Mononuclear cell (primary cell): ENCODE measurements around the gene MAP1LC3B. TPM values are rescaled to one million over a fixed set of nuclear protein-coding genes. Genes with fewer than 3 reads are reported as not detected.
A peak's percentile ranks its signal among the peaks of the same experiment; 100 is the strongest.

Experiments used
- H3K27me3 ChIP-seq: 2 replicates; pipeline ENCODE4 v1.6.0; 2011; ENCODE audit warnings: low read length, control low read depth; ENCODE audit not compliant: insufficient read depth
- H3K4me1 ChIP-seq: 2 replicates; pipeline ENCODE4 v1.5.1; 2011; ENCODE audit warnings: mild to moderate bottlenecking, low read length, control low read depth; ENCODE audit not compliant: insufficient read depth
- H3K4me3 ChIP-seq: 2 replicates; pipeline ENCODE4 v1.5.1; 2011; ENCODE audit warnings: mild to moderate bottlenecking, low read length, moderate library complexity
- H3K9me3 ChIP-seq: 2 replicates; pipeline ENCODE4 v1.5.1; 2011; ENCODE audit warnings: low read depth, mild to moderate bottlenecking, control low read depth, low read length
- total RNA-seq: library from RNA; depleted of rRNA; stranded (reverse); fragments of >200 nt; gene quantifications from one replicate; pipeline ENCODE4 v1.2.3, GENCODE V29; 2012

Gene MAP1LC3B
- total RNA-seq = 63.1 TPM

- peak within 1 kb of the TSS; percentile 69 for H3K4me3 ChIP-seq
- H3K27me3 ChIP-seq = no peaks in the 10 kb centered on the region
- peaks cover 49% of the 10 kb centered on the region for H3K4me1 ChIP-seq
- no peaks in the 10 kb centered on the region for H3K9me3 ChIP-seq
These were observed at the start of gene MAP1LC3B for GRCh38 chr16:87391950-87392820. TSS of gene MAP1LC3B (plus strand) at chr16:87392336. CDS start at chr16:87392428, 92 bp downstream.

DNA sequence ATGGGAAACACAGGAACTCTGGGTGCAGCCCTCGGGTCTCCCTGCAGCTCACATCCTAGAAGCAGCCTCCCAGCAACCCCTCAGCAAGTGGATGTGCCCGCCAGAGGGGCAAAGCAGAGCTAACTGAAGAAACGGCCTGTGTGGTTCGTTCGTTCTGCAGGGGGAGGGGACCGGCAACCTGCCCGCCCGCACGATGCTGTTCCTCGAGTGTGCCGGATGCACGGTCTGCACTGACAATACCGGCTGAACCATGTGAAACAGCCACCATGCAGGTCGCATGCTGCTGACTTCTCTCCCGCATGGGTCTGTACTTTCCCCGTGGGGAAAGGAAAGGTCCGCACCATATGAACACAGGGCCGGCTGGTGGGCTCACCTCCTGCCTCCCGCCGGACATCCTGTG is 49.6 kb upstream of the MAP1LC3B start:
- Histone ChIP-seq H3K4me1 (peaks cover 5% of the 10 kb centered on the region), H3K27me3 (no peaks in the 10 kb centered on the region), H3K4me3 (no peak overlapping the region), H3K9me3 (no peaks in the 10 kb centered on the region)

- Histone ChIP-seq H3K4me3 (no peak overlapping the region), H3K4me1 (peaks cover 4% of the 10 kb centered on the region), H3K9me3 (no peaks in the 10 kb centered on the region), H3K27me3 (no peaks in the 10 kb centered on the region)
These were observed 49.0 kb upstream of the MAP1LC3B start for GRCh38 chr16:87342978-87343752.

GRCh38 chr16:87343753-87344050 is 48.4 kb upstream of the MAP1LC3B start:
- no peaks in the 10 kb centered on the region for H3K27me3 ChIP-seq
- peaks cover 4% of the 10 kb centered on the region for H3K4me1 ChIP-seq
- no peak overlapping the region for H3K4me3 ChIP-seq
- no peaks in the 10 kb centered on the region for H3K9me3 ChIP-seq

DNA sequence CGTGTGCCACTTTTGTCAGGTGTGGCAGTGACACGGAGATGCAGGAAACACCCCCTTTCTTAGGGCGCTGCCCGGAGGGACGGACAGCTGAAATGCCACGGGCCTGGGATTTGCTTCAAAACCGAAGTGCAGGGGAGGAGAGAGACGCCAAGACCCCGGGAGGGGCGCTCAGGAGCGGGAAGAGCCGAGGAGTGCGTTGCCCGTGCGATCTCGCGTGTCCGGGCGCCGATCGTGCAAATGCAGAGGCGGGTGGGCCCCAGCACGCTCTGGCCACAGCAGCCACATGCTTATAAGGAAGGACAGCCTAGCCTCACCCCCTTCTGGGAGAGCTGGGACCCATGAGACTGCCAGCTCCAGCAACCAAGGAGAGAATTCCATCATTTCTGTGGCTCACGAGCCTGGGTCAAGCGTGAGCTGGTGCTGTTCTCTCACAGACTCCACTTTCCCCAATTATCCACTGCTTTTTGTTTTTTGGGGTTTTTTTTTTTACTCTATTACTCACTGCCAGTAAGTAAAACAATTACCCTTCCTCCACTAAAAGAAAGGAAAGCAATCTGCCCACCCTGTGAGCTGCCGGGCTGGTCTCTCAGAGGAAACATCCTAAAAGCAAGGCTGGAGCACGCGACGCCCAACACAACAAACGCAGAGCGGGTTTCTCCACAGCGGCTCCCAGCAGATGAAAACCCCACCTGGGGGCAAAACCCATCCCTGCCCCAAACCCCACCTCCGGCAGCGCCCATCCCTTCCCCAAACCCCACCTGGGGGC is 47.8 kb upstream of the MAP1LC3B start:
- H3K4me1 ChIP-seq = peaks cover 4% of the 10 kb centered on the region
- no peaks in the 10 kb centered on the region for H3K9me3 ChIP-seq
- H3K27me3 ChIP-seq = no peaks in the 10 kb centered on the region
- no peak overlapping the region for H3K4me3 ChIP-seq

GRCh38 chr16:87344931-87345631 is 47.1 kb upstream of the MAP1LC3B start:
- Histone ChIP-seq H3K4me3 (no peak overlapping the region), H3K27me3 (no peaks in the 10 kb centered on the region), H3K4me1 (peaks cover 4% of the 10 kb centered on the region), H3K9me3 (no peaks in the 10 kb centered on the region)

DNA sequence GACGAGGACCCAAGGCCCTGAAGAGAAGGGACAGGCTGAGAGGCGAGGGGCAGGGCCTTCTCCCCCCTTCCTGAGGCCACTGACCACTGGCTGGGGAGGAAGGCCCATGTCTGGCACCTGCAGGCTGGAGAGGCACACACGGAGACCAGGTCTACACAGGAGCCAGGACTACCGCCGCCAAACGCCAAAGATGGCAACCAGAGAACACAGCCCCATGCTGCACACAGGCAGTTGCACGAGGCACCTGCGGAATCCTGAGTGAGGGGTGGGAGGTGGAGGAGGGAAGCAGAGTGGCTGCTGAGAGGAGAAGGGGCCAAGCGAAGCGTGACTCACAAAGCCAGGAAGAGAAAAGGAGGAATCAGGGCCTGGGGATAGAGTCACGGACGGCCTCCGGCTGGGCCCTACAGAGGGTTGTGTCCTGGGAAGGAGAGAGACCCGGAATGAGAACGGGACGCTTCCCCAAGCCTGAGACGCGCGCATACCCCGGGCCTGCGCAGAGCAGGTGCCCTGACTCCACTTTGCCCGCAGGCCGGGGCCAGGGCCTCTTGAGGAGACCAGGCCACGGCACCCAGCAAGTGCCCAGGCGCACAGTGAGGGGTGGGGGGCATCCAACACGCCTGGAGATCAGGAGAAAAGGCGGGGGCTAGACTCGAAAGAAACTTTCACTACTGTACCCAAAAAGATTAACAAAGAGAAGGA is 46.3 kb upstream of the MAP1LC3B start:
- Histone ChIP-seq H3K4me3 (no peak overlapping the region), H3K9me3 (no peaks in the 10 kb centered on the region), H3K27me3 (no peaks in the 10 kb centered on the region), H3K4me1 (peaks cover 4% of the 10 kb centered on the region)

DNA sequence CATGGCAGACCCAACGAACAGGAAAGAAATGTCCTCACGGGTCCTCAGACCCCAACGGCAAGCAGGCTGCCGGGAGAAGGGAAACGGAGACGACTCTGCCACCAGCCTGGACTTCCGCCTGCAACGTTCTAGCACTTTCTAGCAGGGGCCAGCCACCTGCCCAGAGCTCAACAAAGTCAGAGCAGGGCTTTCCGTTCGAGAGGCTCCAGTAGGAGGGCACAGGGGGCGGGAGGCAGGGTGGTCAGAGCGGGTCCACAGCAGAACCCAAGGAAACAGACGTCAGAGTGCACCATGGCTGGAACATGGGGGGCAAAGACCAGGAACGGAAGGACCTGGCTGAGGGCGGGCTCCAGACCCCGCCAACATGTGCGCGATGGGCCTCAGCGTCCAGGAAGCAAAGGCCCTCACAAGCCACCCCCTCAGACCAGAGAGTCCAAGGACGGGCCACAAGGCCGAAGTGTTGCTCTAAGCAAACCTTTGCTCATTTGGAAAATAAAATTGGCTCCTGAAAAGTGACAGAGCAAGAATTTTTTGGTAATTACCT is 45.5 kb upstream of the MAP1LC3B start:
- H3K4me1 ChIP-seq = peaks cover 4% of the 10 kb centered on the region
- no peaks in the 10 kb centered on the region for H3K9me3 ChIP-seq
- H3K27me3 ChIP-seq = no peaks in the 10 kb centered on the region
- H3K4me3 ChIP-seq = no peak overlapping the region

DNA sequence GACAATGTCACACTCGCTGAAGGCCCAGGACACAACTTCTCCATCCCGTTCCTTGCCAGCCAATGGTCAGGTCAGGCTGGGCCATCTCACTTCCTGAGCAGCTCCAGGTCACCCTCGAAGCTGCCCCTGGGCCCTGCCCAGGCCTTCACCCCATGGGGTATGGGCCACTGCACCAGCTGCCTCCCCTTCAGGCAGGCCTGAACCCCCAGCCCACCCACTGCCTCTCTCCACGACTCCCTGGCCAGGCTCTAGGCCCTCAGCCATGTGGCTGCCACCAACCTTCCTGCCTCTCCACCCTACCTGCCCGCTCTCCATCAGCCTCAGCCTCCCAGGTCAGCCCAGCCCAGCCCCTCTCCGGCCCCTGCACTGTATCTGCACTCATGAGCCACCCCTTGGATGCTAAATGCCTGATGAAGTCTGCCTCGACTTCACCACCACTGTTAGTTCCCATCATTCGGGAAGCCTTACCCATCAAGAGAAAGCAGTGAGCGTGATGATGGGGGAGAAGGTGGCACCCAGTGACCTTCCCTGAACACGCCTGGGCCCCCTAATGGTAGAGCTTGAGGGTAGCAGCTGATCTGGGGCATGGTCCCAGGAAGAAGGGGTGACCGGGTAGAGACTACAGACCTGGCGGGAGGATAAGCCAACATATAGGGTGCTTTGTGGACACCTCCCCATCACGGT is 44.1 kb upstream of the MAP1LC3B start:
- H3K4me1 ChIP-seq = peaks cover 4% of the 10 kb centered on the region
- no peaks in the 10 kb centered on the region for H3K27me3 ChIP-seq
- no peaks in the 10 kb centered on the region for H3K9me3 ChIP-seq
- H3K4me3 ChIP-seq = no peak overlapping the region

DNA sequence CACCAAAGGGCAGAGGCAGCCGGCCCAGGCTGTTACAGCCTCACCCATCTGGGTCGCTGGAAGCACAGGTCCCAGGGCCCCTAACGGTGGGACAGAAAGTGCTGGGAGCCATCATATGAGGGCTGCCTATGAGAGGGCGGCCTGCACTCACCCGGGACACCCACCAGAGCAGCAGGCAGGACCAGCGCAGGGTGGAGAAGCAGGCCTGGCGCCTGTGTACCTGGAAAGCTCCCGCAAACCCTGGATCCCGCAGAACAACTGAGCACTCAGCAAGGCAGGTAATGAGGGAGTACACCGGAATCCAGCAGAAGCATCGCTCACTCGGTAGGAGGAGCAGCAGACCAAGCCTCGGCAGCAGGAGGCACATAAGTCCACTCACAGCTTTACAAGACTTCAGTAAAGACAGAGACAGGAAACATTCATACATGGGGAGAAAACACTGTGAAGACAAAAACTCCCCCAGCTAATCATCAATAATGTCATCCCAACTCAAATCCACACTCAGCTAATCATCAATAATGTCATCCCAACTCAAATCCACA is 43.4 kb upstream of the MAP1LC3B start:
- Histone ChIP-seq H3K27me3 (no peaks in the 10 kb centered on the region), H3K4me3 (no peak overlapping the region), H3K4me1 (peaks cover 4% of the 10 kb centered on the region), H3K9me3 (no peaks in the 10 kb centered on the region)

- Histone ChIP-seq H3K9me3 (no peaks in the 10 kb centered on the region), H3K4me1 (peaks cover 4% of the 10 kb centered on the region), H3K4me3 (no peak overlapping the region), H3K27me3 (no peaks in the 10 kb centered on the region)
These were observed 42.1 kb upstream of the MAP1LC3B start for GRCh38 chr16:87350031-87350430.

- no peaks in the 10 kb centered on the region for H3K9me3 ChIP-seq
- no peaks in the 10 kb centered on the region for H3K27me3 ChIP-seq
- no peak overlapping the region for H3K4me3 ChIP-seq
- peaks cover under 1% of the 10 kb centered on the region for H3K4me1 ChIP-seq
These were observed 41.3 kb upstream of the MAP1LC3B start for GRCh38 chr16:87350681-87351319.

DNA sequence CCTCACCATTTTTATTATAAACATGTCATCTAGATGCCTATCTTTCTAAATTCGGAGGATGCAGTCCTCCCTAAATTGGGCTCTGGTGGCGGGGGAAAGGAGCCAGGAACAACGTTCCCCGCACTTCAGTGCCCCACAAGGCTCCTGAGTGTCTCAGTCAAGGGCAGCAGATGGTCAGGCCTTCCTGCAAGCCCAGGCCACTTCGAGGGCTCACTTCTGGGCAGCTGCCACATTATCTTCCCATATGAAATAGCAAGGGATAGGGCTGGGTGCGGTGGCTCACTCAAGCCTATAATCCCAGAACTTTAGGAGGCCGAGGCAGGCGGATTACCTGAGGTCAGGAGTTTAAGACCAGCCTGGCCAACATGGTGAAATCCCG is 40.8 kb upstream of the MAP1LC3B start:
- Histone ChIP-seq H3K27me3 (no peaks in the 10 kb centered on the region), H3K9me3 (no peaks in the 10 kb centered on the region), H3K4me1 (no peaks in the 10 kb centered on the region), H3K4me3 (no peak overlapping the region)
